Breast epithelium (tissue), 4 donors: ENCODE data around the gene PALLD. TPM values are rescaled to one million over a fixed set of nuclear protein-coding genes. Genes with fewer than 3 reads are reported as not detected.

Source experiments
- DNase-seq, 2 donors: peaks; one replicate each; pipeline ENCODE4 v3.0.0-alpha.2; 2019; ENCODE audit warnings: low spot score in 2 of 2
- H3K27ac ChIP-seq, 2 donors: fragments of 200-600 bp; sonication (generic) in 1 of 2; one replicate each; pipeline ENCODE4 v1.5.1; 2016 to 2019; ENCODE audit warnings: mild to moderate bottlenecking in 1 of 2
- H3K27me3 ChIP-seq, 2 donors: fragments of 200-600 bp; sonication (generic) in 1 of 2; one replicate each; pipeline versions ENCODE4 v1.5.1 to v1.6.0; 2017 to 2019; ENCODE audit warnings: control low read depth in 1 of 2, mild to moderate bottlenecking in 1 of 2
- H3K36me3 ChIP-seq: fragments of 200-600 bp; one replicate; pipeline ENCODE4 v1.5.1; 2019
- H3K4me1 ChIP-seq, 2 donors: fragments of 200-600 bp; sonication (generic); one replicate each; pipeline ENCODE4 v1.5.1; 2016 to 2019; ENCODE audit warnings: control low read depth in 1 of 2
- H3K4me3 ChIP-seq, 3 donors: fragments of 200-600 bp; sonication (generic); 1 replicate in 2 of 3; 2 replicates in 1 of 3; pipeline ENCODE4 v1.5.1; 2016 to 2019; ENCODE audit warnings: mild to moderate bottlenecking in 3 of 3, moderate library complexity in 2 of 3
- H3K9me3 ChIP-seq, 2 donors: fragments of 200-600 bp; sonication (generic) in 1 of 2; one replicate each; pipeline ENCODE4 v1.5.1; 2016 to 2019; ENCODE audit warnings: control low read depth in 1 of 2
- CTCF ChIP-seq, 3 donors: fragments of 450-650 bp; IDR thresholded peaks; one replicate each; pipeline ENCODE4 v1.5.1; 2016 to 2017; ENCODE audit warnings: antibody characterized with exemption in 3 of 3, mild to moderate bottlenecking in 3 of 3, moderate library complexity in 3 of 3
- POLR2A ChIP-seq: fragments of 450-650 bp; IDR thresholded peaks from one replicate; pipeline ENCODE4 v1.6.1; 2016; ENCODE audit warnings: antibody characterized with exemption, mild to moderate bottlenecking, moderate library complexity
- POLR2AphosphoS5 ChIP-seq, 3 donors: sonication (generic); formaldehyde crosslinking; IDR thresholded peaks; one replicate each; pipeline ENCODE4 v1.6.1; 2017; ENCODE audit warnings: antibody characterized with exemption in 3 of 3
- intact Hi-C: fragments of 100-400 bp; cut with DNase I; formaldehyde crosslinking; loops from one replicate; pipeline ENCODE4 v1.15.1; 2023; ENCODE audit warnings: low total_unique reads
- total RNA-seq, 3 donors: library from RNA; depleted of rRNA; stranded (reverse); fragments of >200 nt; gene quantifications; one replicate each; pipeline ENCODE4 v1.1.0, GENCODE V29; 2016

Gene PALLD
- total RNA-seq, 3 donors from 2014 or later = 96.0 to 186 (median 174) TPM

DNA sequence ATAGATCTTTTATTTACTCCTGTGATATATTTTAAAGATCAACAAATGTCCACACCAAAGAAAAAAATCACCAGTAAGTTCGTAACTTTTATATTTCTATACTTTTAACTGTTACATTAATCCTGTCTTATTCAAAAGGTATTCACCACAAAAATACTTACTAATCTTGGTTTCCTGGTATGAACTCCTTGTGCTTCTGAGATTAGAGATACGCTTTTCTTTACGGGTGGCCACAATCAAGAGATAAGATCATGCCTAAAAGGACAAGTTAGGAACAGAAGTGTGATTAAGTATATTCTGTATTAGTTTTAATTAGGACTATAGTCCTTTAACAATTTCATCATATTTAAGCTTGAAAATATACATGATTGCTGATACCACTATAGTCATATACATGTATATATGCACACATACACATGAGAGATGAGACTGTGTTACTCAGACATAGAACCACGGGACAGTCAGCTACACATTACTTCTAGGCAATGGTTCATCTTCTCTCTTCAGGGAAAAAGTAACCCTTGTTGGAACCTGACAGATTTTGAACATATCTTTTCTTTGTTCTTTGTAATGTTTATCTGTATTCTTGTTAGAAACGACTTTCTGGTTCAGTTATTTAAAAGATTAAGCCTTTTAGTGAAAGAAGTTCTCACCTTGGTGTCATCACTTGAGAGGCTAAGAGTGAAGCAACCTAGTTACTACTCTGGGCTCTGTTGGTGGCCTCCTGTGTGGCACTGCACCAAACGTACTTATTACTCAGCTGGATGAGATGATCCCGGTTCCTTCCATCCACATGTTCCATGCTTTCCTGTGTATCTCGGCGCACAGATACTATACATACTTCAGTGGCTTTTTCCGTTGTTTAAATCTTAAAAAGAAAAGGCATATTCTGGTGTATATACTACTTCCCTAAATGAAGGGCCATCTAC is 367.1 kb downstream of the PALLD start:
- no peak for TF ChIP-seq POLR2AphosphoS5 (IDR thresholded peaks at IDR 0.05)
- no peak for TF ChIP-seq POLR2A
- no peak for TF ChIP-seq CTCF (IDR thresholded peaks at IDR 0.05)
- Histone ChIP-seq H3K9me3 (no peaks in the 10 kb centered on the region), H3K27ac (peak overlapping the region in 1 of 2 donors; percentile 16), H3K36me3 (no peaks in the 10 kb centered on the region), H3K4me3 (no peak overlapping the region), H3K27me3 (no peaks in the 10 kb centered on the region), H3K4me1 (peaks cover 0 to 4% of the 10 kb centered on the region in 2 donors)
- intact Hi-C loops = no loop called here
- DNase-seq = no peak

DNA sequence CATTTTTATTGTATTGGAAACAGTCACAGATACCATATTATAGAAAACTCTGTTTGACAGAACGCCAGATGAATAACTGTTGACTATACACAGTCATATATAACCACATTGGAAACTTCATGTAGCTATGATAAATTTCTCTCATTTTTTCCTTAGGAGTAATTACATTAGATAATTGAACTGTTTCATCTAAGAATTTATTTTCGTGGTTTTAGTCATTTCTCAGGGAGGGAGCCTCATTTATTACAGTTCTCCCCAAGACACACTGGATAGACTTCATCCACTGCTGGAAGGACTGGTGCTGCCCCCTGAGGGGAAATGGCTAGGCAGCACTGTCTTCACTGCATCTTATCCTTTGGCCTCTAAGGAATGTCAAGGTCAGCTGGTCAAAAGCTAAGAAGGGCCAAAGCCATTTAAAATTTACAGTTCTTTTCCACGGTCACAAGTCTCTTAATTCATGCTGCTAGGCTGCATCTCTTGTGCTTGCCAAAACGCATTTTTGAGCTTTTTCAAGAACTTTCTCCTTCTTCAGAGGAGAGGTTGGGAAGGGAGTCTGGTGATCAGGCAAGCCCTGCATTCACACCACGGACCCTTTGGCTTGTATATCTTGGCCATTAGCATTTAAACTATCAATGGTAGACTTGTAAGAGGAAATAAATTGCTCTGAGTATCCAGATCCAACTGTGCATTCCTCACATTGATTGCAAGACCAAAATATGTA is 368.1 kb downstream of the PALLD start:
- intact Hi-C loops = no loop called here
- TF ChIP-seq POLR2A (no peak), POLR2AphosphoS5 (IDR thresholded peaks at IDR 0.05) (peak in 2 of 3 donors; percentile 21 to 44)
- Histone ChIP-seq H3K4me3 (peak overlapping the region in 1 of 3 donors; percentile 9), H3K9me3 (no peaks in the 10 kb centered on the region), H3K36me3 (no peaks in the 10 kb centered on the region), H3K27me3 (no peaks in the 10 kb centered on the region), H3K4me1 (peaks cover 0 to 4% of the 10 kb centered on the region in 2 donors), H3K27ac (peak overlapping the region; percentile 2 to 23)
- no peak for DNase-seq

DNA sequence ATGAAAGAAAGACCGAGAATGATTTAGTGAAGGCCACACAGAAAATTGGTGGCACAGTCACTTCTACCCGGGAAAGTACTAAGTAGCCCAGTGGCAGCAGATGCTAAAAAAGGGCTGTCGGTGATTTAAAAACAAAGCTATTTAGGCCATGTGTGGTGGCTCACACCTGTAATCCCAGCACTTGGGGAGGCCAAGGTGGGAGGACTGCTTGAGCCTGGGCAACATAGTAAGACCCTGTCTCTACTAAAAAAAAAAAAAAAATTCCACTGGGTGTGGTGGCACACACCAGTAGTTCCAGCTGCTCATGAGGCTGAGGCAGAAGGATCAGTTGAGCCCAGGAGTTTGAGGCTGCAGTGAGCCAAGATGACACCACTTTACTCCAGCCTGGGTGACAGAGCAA is 369.0 kb downstream of the PALLD start:
- Histone ChIP-seq H3K36me3 (no peaks in the 10 kb centered on the region), H3K9me3 (no peaks in the 10 kb centered on the region), H3K4me1 (peaks cover 0 to 4% of the 10 kb centered on the region in 2 donors), H3K27me3 (no peaks in the 10 kb centered on the region), H3K27ac (peak overlapping the region in 1 of 2 donors; percentile 23), H3K4me3 (no peak overlapping the region)
- intact Hi-C loops = no loop called here
- TF ChIP-seq POLR2A (no peak), CTCF (IDR thresholded peaks at IDR 0.05) (no peak), POLR2AphosphoS5 (IDR thresholded peaks at IDR 0.05) (no peak)
- DNase-seq = no peak

DNA sequence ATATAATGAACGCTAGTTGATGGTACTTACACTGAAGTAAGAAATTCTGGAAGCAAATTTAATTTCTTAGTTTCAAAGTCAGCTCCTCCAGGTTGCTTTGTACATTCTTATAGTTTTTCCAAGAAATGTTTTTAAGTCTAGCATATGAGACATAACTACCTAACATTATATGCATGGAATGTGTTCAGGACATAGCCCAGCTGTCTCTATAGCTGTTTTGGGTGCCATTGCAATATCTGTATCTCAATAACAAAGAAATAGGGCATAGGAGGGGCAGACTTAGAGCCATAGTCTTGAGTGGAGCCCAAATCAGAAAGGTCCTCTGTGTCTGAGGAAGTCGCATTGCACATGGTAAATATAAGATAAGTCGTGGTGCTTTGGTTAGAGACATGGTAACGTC is 369.8 kb downstream of the PALLD start:
- Histone ChIP-seq H3K27me3 (no peaks in the 10 kb centered on the region), H3K9me3 (no peaks in the 10 kb centered on the region), H3K4me1 (peaks cover 0 to 4% of the 10 kb centered on the region in 2 donors), H3K4me3 (no peak overlapping the region), H3K27ac (no peak overlapping the region), H3K36me3 (no peaks in the 10 kb centered on the region)
- no peak for DNase-seq
- intact Hi-C loops = no loop called here
- TF ChIP-seq POLR2A (no peak), CTCF (IDR thresholded peaks at IDR 0.05) (no peak), POLR2AphosphoS5 (IDR thresholded peaks at IDR 0.05) (no peak)

DNA sequence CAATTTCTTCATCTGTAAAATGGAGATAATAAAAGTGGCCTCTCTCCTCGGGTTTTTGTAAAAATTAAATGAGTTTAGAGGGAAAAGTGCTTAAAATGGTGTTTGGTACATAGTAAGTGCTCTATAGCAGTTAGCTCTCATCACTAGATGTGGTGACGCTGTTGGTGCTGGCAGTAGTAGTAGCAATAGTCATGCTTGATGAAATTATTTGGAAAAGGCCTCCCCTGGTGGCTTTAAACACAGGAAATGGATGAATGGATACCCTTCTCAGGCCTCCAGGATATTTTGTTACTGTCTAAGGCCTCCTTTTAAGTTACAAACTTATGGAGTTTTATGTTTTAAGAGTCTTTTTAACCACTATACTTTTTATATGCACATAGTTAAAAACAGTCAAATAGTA is 370.3 kb downstream of the PALLD start:
- DNase-seq = no peak
- TF ChIP-seq CTCF (IDR thresholded peaks at IDR 0.05) (no peak), POLR2A (no peak), POLR2AphosphoS5 (IDR thresholded peaks at IDR 0.05) (no peak)
- no peaks in the 10 kb centered on the region for H3K27me3 ChIP-seq
- H3K9me3 ChIP-seq = no peaks in the 10 kb centered on the region
- no peak overlapping the region for H3K27ac ChIP-seq
- H3K4me1 ChIP-seq = peaks cover 0 to 4% of the 10 kb centered on the region in 2 donors
- intact Hi-C loops = no loop called here
- no peak overlapping the region for H3K4me3 ChIP-seq
- H3K36me3 ChIP-seq = no peaks in the 10 kb centered on the region
